Measurements from ENCODE around the gene HOMER2. TPM values are rescaled to one million over a fixed set of nuclear protein-coding genes. Genes with fewer than 3 reads are reported as not detected.
"Not testable (repeated sequence)": the region's sequence is repeated elsewhere in the genome, so short reads cannot be mapped to it uniquely, and the experiment has no call there.

HOMER2 gene
- total RNA-seq, 2 donors from 2014 or later, result 234 to 445 TPM

DNA sequence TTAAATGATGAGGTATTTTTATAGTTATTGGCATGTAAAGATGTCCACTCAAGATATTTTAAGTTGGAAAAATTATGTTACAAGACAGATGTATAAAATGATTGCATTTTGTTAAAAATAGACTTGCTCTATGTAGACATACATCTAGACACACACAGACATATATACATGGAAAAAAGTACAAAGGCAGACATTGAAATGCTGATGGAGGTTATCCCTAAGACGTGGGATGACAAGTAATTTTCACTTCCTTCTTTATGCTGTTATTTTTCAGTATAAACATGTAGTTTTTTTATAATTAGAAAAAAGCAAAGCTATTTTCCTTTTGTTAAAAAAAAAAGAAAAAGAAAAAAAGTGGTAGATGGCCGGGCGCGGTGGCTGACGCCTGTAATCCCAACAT is 7.2 kb downstream of the HOMER2 start:
- Histone ChIP-seq H3K4me1 (replicated peaks) (peaks cover 24% of the 10 kb centered on the region), H3K27me3 (replicated peaks; ENCODE audit: insufficient read depth) (no peaks in the 10 kb centered on the region), H3K27ac (peak overlapping the region in 1 of 2 donors; percentile 2), H3K36me3 (no peaks in the 10 kb centered on the region), H3K4me3 (no peak overlapping the region), H3K9me3 (no peaks in the 10 kb centered on the region)
- intact Hi-C loops (cut with DNase I), result no loop called here
- no peak for TF ChIP-seq POLR2A (IDR thresholded peaks at IDR 0.05)
- no peak for TF ChIP-seq CTCF (IDR thresholded peaks at IDR 0.05)
- TF ChIP-seq POLR2AphosphoS5 (IDR thresholded peaks at IDR 0.05), result no peak
- no peak for DNase-seq (ENCODE audit: low spot score)
- WGBS, result 87% methylated on average over 5 of the region's 5 CpGs

DNA sequence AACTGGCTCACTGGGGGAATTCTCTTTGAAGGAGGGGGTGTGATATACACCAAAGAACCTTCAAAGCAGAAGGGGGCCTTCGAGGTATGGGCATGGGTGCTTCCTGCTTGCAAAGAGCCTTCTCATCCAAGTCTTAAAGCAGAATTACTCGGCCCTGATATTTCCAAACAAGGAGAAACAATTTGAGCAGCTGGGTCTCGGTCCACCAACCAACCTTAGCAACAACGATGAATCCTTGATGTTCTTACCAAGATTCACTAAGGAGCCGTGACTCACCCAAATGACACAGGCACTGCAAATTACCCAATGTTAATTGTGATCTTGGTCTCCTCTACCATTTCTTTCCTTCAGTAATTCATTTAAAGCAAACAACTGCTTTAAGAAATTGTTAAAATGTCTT is 7.7 kb downstream of the HOMER2 start:
- DNase-seq (ENCODE audit: low spot score), result no peak
- Histone ChIP-seq H3K36me3 (no peaks in the 10 kb centered on the region), H3K27me3 (replicated peaks; ENCODE audit: insufficient read depth) (no peaks in the 10 kb centered on the region), H3K4me3 (no peak overlapping the region), H3K4me1 (replicated peaks) (peaks cover 24% of the 10 kb centered on the region), H3K27ac (peak overlapping the region; percentile 63 to 71), H3K9me3 (no peaks in the 10 kb centered on the region)
- no peak for TF ChIP-seq POLR2A (IDR thresholded peaks at IDR 0.05)
- TF ChIP-seq POLR2AphosphoS5 (IDR thresholded peaks at IDR 0.05), result no peak
- TF ChIP-seq CTCF (IDR thresholded peaks at IDR 0.05), result no peak
- intact Hi-C loops (cut with DNase I), result no loop called here
- WGBS, result 73% methylated on average over 5 of the region's 5 CpGs

DNA sequence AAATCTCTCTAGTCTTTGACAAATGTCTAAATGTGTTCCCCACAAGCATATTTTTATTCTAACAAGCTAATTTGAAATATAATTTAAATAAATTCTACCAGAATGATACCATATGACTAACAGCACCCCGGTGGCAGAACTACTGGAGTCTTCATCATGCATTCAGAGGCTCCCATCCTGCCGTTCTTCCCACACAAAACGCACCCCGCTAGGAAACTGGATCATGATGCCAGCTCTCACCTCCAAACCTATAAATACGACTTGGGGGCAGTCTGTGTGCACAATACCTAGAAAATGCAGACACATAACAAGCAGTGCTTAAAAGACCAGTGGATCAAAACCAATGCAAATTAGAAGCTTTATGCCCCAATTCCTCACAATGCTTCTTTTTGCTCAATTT is 8.5 kb downstream of the HOMER2 start:
- 66% methylated on average over 5 of the region's 5 CpGs for WGBS
- DNase-seq (ENCODE audit: low spot score), result no peak
- H3K27me3 ChIP-seq (replicated peaks; ENCODE audit: insufficient read depth), result no peaks in the 10 kb centered on the region
- H3K36me3 ChIP-seq, result no peaks in the 10 kb centered on the region
- intact Hi-C loops (cut with DNase I), result no loop called here
- H3K27ac ChIP-seq, result peak overlapping the region; percentile 63 to 71
- no peak overlapping the region for H3K4me3 ChIP-seq
- H3K9me3 ChIP-seq, result no peaks in the 10 kb centered on the region
- no peak for TF ChIP-seq POLR2A (IDR thresholded peaks at IDR 0.05)
- H3K4me1 ChIP-seq (replicated peaks), result peaks cover 24% of the 10 kb centered on the region

GRCh38 chr15:82943176-82943575 is 9.3 kb downstream of the HOMER2 start:
- intact Hi-C loops (cut with DNase I), result no loop called here
- TF ChIP-seq CTCF (IDR thresholded peaks at IDR 0.05), result no peak
- TF ChIP-seq POLR2AphosphoS5 (IDR thresholded peaks at IDR 0.05), result no peak
- no peak for TF ChIP-seq POLR2A (IDR thresholded peaks at IDR 0.05)
- WGBS, result 71% methylated on average over 3 of the region's 3 CpGs
- no peak for DNase-seq (ENCODE audit: low spot score)
- no peaks in the 10 kb centered on the region for H3K9me3 ChIP-seq
- no peaks in the 10 kb centered on the region for H3K36me3 ChIP-seq
- H3K27me3 ChIP-seq (replicated peaks; ENCODE audit: insufficient read depth), result no peaks in the 10 kb centered on the region
- peak overlapping the region; percentile 63 to 71 for H3K27ac ChIP-seq
- H3K4me3 ChIP-seq, result no peak overlapping the region
- peaks cover 26% of the 10 kb centered on the region for H3K4me1 ChIP-seq (replicated peaks)

DNA sequence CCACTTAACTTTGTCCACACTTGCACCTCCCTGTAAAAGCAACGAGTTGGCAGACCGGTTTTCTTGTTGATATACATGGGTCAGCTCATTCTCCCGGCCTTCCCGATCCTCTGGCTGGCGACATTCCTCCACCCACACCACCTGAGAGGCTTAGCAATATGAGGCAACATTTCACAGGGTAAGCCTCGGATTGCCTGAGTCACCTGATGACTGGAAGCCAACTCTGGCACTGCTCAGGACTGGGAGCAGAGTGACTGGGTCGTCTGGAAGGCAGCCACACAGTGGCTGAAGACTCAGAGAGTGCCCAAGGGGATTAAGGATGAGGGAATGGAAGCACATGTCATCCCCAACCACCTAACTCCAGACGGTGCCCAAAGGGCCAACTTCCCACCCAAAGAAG is 9.8 kb downstream of the HOMER2 start:
- Histone ChIP-seq H3K27ac (peak overlapping the region; percentile 70 to 71), H3K4me3 (no peak overlapping the region), H3K9me3 (no peaks in the 10 kb centered on the region), H3K36me3 (no peaks in the 10 kb centered on the region), H3K27me3 (replicated peaks; ENCODE audit: insufficient read depth) (no peaks in the 10 kb centered on the region), H3K4me1 (replicated peaks) (peaks cover 28% of the 10 kb centered on the region)
- TF ChIP-seq POLR2A (IDR thresholded peaks at IDR 0.05), result no peak
- peak; percentile 97 for TF ChIP-seq POLR2AphosphoS5 (IDR thresholded peaks at IDR 0.05)
- TF ChIP-seq CTCF (IDR thresholded peaks at IDR 0.05), result no peak
- WGBS, result 39% methylated on average over 8 of the region's 8 CpGs
- intact Hi-C loops (cut with DNase I), result no loop called here
- peak; percentile 96 for DNase-seq (ENCODE audit: low spot score)

GRCh38 chr15:82939678-82940077 is 12.8 kb downstream of the HOMER2 start:
- H3K4me3 ChIP-seq; H3K36me3 ChIP-seq; H3K9me3 ChIP-seq; DNase-seq (ENCODE audit: low spot score); intact Hi-C loops (cut with DNase I); H3K27me3 ChIP-seq (replicated peaks; ENCODE audit: insufficient read depth); H3K27ac ChIP-seq: not testable (repeated sequence)
- peaks cover 31% of the 10 kb centered on the region for H3K4me1 ChIP-seq (replicated peaks)
- WGBS, result 97% methylated on average over 6 of the region's 6 CpGs

Measured in prostate gland (tissue), 2 donors.